A673 (cell line): ENCODE measurements around the gene BPTF. TPM values are rescaled to one million over a fixed set of nuclear protein-coding genes. Genes with fewer than 3 reads are reported as not detected.
A peak's percentile ranks its signal among the peaks of the same experiment; 100 is the strongest.
"Not testable (repeated sequence)": the region's sequence is repeated elsewhere in the genome, so short reads cannot be mapped to it uniquely, and the experiment has no call there.

Experiments used
- BruUV-seq: library from RNA; stranded (reverse); fragments of 400-500 nt; replicated peaks from 2 replicates; lab custom pipeline; 2021; lab: Mats Ljungman, UMichigan
- CTCF ChIA-PET: fragments of 300-600 bp; sonication (Branson Sonifier 250); formaldehyde crosslinking; loops from one replicate; lab custom pipeline; 2022; ENCODE audit warnings: antibody characterized with exemption; lab: Charles Lee
- POLR2A ChIA-PET: fragments of 300-600 bp; sonication (Branson Sonifier 250); formaldehyde crosslinking; loops from one replicate; lab custom pipeline; 2022; ENCODE audit warnings: antibody characterized with exemption; ENCODE audit not compliant: low non-redundant PET; lab: Charles Lee
- DNase-seq: peaks from one replicate; pipeline ENCODE4 v3.0.0-alpha.2; 2015; ENCODE audit warnings: low spot score
- H3K27ac ChIP-seq: fragments of 200-600 bp; sonication (generic); 2 replicates; pipeline ENCODE4 v1.5.1; 2016; ENCODE audit warnings: mixed run types, low read depth, mild to moderate bottlenecking, mixed read lengths, antibody characterized with exemption, low read length; ENCODE audit not compliant: poor library complexity, severe bottlenecking
- H3K27me3 ChIP-seq: fragments of 200-600 bp; sonication (generic); replicated peaks from 2 replicates; pipeline ENCODE4 v1.6.1; 2017; ENCODE audit warnings: mixed run types, low read depth, mild to moderate bottlenecking, mixed read lengths, antibody characterized with exemption, low read length; ENCODE audit not compliant: insufficient read depth, poor library complexity
- H3K36me3 ChIP-seq: fragments of 200-600 bp; sonication (generic); 2 replicates; pipeline ENCODE4 v1.6.1; 2016; ENCODE audit warnings: mixed run types, mild to moderate bottlenecking, mixed read lengths, antibody characterized with exemption, low read length; ENCODE audit not compliant: insufficient read depth, poor library complexity, severe bottlenecking
- H3K4me1 ChIP-seq: fragments of 200-600 bp; sonication (generic); 2 replicates; pipeline ENCODE4 v1.6.1; 2017; ENCODE audit warnings: mixed run types, mild to moderate bottlenecking, mixed read lengths, antibody characterized with exemption, low read length; ENCODE audit not compliant: insufficient read depth, poor library complexity, severe bottlenecking
- H3K4me3 ChIP-seq: fragments of 200-600 bp; sonication (generic); 2 replicates; pipeline ENCODE4 v1.5.1; 2016; ENCODE audit warnings: low read depth, mixed run types, mild to moderate bottlenecking, mixed read lengths, low read length; ENCODE audit not compliant: poor library complexity, severe bottlenecking
- H3K9me3 ChIP-seq: fragments of 200-600 bp; sonication (generic); 2 replicates; pipeline ENCODE4 v1.6.1; 2016; ENCODE audit warnings: mixed run types, low read depth, mild to moderate bottlenecking, mixed read lengths, antibody characterized with exemption, low read length; ENCODE audit not compliant: poor library complexity, severe bottlenecking
- CTCF ChIP-seq: fragments of 300-800, 200-600 bp; sonication (generic); conservative IDR thresholded peaks from 2 replicates; pipeline ENCODE4 v1.5.1; 2017; ENCODE audit warnings: low read depth, mild to moderate bottlenecking, antibody characterized with exemption, low read length, moderate library complexity, mixed read lengths
- EZH2 ChIP-seq: fragments of 200-600 bp; sonication (generic); IDR thresholded peaks from 2 replicates; pipeline ENCODE4 v1.6.1; 2017; ENCODE audit warnings: borderline replicate concordance, low read depth, mild to moderate bottlenecking, mixed read lengths, antibody characterized with exemption, low read length; ENCODE audit not compliant: poor library complexity, severe bottlenecking
- intact Hi-C: fragments of 100-400 bp; cut with micrococcal nuclease; formaldehyde crosslinking; loops from one replicate; pipeline ENCODE4 v1.10.0; 2022; ENCODE audit not compliant: unreplicated experiment
- total RNA-seq: library from RNA; stranded (reverse); gene quantifications from 2 replicates; pipeline ENCODE4 v1.2.3, GENCODE V29; 2021

BPTF gene
- total RNA-seq, 1 experiment from 2014 or later = 108 TPM

DNA sequence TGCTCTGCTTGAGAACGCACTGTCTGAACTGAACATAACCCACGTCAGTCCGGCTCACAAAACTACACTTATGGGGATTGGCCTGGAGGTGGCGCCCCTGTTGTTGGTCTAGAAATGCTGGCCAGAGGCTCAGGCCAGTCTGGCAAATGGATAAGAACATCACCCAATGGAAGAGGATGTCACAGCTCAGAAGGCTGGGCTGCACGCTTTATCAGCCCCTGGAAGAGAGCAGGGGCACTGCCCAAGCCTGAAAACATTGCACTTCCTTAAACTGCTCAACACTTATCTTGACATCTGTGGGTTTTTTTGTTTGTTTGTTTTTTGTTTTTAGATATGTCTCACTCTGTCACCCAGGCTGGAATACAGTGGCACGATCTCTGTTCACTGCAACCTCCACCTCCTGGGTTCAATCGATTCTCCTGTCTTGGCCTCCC lies 24.8 kb upstream of the BPTF start:
- ChIA-PET CTCF (no interaction called here), POLR2A (interaction anchor here (0.6 to 0.7 kb wide), 3 partner anchors 17 to 130 kb away, joined by 3 to 5 read pairs (median 4); no protein-coding TSS in a partner anchor)
- Histone ChIP-seq H3K36me3 (no peaks in the 10 kb centered on the region), H3K4me1 (no peaks in the 10 kb centered on the region), H3K27me3 (no peaks in the 10 kb centered on the region), H3K27ac (no peak overlapping the region), H3K9me3 (no peaks in the 10 kb centered on the region), H3K4me3 (no peak overlapping the region)
- peak; percentile 71 for DNase-seq
- intact Hi-C loops = loop anchor here (10.0 kb wide), 1 partner anchor 214 kb away; no protein-coding TSS in a partner anchor
- TF ChIP-seq CTCF (peak; percentile 72), EZH2 (no peak)
- BruUV-seq = no TSS peak

DNA sequence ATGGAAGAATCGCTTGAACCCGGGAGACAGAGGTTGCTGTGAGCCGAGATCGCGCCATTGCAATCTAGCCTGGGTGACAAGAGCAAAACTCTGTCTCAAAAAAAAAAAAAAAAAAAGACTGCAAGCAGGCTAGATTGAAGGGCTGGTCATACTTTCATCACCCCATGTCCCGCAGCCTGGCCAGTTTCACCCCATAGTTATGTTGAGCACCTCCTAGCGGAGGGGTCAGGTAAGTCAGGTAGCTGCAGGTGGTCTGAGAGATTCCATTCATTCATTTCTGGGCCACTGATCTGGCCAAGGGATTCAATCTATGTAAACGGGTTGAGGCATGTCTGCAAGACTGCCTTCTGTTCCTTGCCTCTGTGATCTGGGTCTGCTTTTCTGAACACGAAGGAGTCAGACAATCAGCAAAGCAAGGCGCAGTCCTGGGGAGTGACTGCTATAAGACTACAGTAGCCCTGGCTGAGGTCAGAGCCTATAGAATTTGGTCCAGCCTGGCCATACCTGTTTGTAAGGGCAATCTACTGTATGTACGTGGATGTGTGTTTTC lies 23.6 kb upstream of the BPTF start:
- H3K4me1 ChIP-seq = no peaks in the 10 kb centered on the region
- CTCF ChIA-PET = interaction anchor here (0.7 kb wide), 1 partner anchor 24 kb away, joined by 4 read pairs; no protein-coding TSS in a partner anchor
- TF ChIP-seq CTCF (no peak), EZH2 (no peak)
- no peaks in the 10 kb centered on the region for H3K36me3 ChIP-seq
- no peak for DNase-seq
- H3K9me3 ChIP-seq = no peaks in the 10 kb centered on the region
- POLR2A ChIA-PET = no interaction called here
- intact Hi-C loops = loop anchor here (10.0 kb wide), 1 partner anchor 213 kb away; no protein-coding TSS in a partner anchor
- H3K27me3 ChIP-seq = no peaks in the 10 kb centered on the region
- H3K27ac ChIP-seq = no peak overlapping the region
- H3K4me3 ChIP-seq = no peak overlapping the region
- no TSS peak for BruUV-seq

DNA sequence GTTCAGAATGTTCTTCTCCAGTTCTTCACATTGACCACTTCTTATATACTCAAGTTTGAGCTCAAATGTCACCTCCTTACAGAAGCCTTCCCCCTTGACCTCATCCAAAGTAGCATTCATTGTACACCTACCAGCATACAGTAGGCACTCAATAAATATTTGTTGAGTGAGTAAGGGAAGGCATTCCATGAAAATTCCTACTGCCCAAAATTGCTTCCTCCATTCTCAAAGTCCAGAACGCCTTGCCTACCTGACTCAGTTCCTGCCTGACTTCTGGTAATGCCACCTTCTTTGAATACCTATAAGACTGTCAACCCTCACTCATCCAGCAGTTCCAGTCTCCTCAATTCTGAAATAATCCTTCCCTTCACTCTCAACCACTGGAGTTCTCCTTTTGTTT lies 14.8 kb upstream of the BPTF start:
- Histone ChIP-seq H3K36me3 (no peaks in the 10 kb centered on the region), H3K4me3 (no peak overlapping the region), H3K27ac (no peak overlapping the region), H3K27me3 (no peaks in the 10 kb centered on the region), H3K4me1 (no peaks in the 10 kb centered on the region), H3K9me3 (no peaks in the 10 kb centered on the region)
- DNase-seq = no peak
- no peak for TF ChIP-seq EZH2
- TF ChIP-seq CTCF = no peak
- no TSS peak for BruUV-seq
- ChIA-PET CTCF (no interaction called here), POLR2A (no interaction called here)
- intact Hi-C loops = no loop called here

GRCh38 chr17:67812380-67812779 lies 12.9 kb upstream of the BPTF start:
- CTCF ChIA-PET = interaction anchor here (0.5 kb wide), 1 partner anchor 8 kb away, joined by 6 read pairs; no protein-coding TSS in a partner anchor
- POLR2A ChIA-PET, BruUV-seq: not testable (repeated sequence)

More at GRCh38 chr17:67812380-67812779, 12.9 kb upstream of the BPTF start:
- intact Hi-C loops, H3K4me1 ChIP-seq, H3K27ac ChIP-seq, H3K27me3 ChIP-seq, H3K4me3 ChIP-seq, H3K9me3 ChIP-seq, H3K36me3 ChIP-seq, DNase-seq: not testable (repeated sequence)
